ENCODE measurements around the gene PON1.

The PON1 gene

DNA sequence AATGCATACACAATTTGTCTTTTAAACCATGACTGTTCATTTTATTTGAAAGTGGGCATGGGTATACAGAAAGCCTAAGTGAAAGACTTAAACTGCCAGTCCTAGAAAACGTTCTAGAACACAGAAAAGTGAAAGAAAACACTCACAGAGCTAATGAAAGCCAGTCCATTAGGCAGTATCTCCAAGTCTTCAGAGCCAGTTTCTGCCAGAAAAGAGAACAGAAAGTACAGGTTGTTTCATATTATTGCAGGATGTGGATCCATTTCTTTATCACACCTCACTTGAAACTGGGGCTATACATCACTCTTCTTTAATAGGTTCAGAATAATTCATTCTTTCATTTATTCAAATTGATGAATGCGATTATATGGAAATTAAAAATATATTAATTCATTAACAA lies 7.7 kb downstream of the PON1 start:
- DNase-seq = no peak

DNA sequence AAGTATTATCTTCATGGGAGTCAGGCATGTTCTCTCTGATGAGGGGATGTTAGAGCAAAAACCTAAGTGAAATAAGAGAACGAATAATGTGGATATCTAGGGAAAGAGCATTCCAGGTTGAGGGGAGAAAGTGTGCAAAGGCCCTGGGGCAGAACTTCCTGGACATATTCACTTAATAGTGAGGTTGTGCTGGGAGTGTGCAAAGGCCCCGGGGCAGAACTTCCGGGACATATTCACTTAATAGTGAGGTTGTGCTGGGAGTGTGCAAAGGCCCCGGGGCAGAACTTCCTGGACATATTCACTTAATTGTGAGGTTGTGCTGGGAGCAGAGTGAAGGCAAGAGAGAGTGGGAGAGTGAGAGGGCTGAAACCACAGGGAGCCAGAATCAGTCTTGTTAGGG lies 11.8 kb downstream of the PON1 start:
- DNase-seq = no peak

DNA sequence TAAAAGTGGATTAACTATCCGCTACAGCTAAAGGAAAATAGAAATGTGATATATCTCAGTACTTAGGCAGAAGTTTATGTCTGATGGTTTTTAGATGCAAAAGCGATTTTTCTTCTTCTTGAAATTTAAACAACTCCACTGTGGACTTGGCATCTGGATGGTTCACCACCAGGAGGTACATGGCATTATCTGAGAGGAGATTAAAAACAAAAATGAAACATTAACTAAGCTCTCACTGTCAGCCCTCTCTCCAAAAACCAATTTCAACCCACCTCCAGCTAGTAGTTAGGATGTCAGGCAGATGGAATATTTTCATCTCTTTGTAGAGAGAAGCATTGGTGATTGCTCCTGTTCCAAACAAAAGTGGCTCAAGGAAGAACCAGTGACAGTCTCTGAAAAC lies 12.9 kb downstream of the PON1 start:
- DNase-seq = no peak

DNA sequence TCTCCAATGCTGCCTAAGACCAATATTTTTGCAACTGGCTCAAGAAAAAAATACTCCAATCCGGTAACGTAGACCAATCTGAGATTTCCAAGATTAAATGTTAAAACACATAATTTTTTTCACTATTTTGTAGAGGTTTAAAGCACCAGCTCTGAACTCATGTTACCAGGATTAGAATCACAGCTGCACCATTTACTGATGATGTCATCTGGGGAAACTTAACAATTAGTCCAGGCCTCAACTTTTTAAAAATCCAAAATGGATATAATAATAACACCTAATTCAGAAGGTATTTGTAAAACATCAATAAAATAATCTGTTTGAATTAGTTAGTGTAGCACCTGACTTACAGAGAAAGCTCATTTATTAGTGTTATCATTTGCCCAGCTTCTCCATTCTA lies 14.4 kb downstream of the PON1 start:
- DNase-seq = no peak

DNA sequence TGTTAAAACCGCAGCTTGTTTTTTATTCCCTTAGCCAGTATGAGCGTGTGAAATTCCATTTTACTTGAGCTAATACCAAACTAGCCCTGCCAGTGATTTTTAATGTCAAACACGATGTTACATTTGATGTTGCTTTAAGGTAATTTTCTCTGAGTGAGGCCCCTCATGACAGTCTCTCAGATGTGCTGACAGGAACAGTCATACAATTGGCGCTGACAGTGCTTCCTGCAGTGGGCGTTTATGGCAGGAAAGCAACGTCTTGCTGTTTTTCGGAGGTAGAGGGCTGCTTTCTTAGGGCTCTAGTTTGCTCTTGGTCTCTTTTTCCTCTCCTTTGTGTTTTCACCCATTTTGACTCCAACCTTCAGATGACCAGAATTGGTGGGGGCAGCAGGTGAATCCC lies 19.3 kb downstream of the PON1 start:
- no peak for DNase-seq

DNA sequence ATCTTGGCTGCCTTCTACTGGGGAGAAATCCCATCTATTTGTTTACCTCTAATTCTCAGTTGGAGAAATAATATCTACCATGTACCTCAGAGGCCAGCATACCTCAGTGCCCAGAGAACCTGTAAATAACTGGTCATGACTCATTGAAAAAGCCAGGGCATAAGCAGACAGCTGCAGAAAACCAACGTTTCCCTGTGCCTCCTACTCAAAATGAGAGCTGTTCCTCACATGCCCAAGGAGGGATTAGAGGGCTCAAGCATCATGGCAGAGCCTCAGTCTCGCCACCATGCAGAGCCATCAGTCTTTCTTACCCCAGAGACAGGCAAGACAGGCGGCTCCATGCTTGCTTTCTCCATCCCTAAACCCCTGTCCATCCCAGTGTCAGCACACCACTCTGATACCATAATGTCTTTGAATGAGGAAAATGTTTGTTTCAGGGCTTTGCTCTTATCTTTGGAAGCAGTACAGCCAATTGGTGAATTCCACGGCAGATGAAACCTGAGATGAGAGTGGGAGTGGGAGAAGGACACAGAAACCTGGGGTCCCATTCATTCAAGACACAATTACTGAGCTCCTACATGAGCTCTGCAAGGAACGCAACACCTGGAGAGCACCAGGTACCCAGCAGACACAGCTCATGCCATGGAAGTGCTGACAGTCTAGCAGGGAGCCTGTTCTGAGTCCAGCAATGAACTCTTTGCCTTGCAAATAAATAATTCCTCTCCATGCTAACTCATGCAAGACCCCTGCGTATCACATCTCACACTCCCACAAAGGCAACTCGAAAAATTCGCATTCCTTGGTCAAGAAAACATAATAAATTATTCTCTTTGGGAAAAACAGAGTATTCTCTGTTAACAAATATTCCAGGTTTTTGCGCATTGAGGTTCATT lies 21.1 kb downstream of the PON1 start:
- no peak for DNase-seq

DNA sequence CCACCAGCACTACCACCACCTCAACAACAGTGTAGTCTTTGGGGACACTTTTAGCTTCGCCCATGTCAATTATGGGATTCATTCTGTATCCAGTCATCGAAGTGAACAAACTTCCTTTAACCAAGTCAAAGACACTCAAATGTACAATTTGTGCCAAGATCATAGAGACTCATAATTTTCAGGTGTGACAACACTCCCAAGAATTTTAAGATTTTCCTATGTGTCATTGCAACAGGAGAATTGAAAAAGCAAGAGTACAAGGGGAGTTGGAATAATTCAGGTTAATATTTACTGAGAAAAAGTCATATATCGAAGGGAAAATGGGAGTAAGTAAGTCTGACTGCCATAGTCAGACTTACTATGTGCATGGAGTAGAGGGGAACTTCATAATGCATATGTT lies 26.2 kb downstream of the PON1 start:
- DNase-seq = no peak

DNA sequence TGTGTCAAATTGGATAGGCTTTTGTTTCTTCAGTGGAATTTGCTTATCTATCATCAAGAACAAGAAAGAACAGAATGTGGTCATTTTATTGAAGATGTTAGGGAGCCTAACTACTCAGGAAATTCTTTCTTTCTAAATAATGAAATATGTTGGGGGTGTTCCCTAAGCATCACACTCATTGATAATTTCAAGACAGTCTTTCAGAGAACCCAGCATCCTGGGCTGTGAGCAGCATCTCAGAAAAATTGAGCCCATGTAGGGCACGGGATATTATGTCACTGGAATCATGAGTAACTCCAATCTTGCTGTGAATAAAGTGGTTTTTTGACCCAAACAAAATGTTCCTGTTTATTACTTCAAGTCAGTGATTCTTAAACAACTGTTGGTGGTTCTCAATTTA lies 27.3 kb downstream of the PON1 start:
- DNase-seq = no peak

DNA sequence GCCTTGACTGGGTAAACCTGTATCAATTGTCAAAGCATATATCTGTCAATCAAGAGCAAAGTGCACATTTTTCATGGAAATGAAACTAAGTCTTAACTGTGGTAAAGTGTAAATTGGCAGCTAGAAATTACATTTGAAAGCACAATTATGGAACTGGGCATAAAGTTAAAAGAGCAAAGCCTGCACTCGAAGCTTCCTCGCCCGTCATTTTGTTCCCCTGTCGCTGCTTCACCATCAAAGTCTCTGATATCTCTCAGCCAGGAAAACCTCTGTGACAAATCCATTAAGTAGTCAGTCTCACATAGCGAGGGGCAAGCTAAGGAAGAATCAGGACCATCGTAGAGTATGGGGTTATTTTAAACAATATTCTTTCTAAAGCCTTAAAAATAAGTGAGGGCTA lies 27.9 kb downstream of the PON1 start:
- no peak for DNase-seq

DNA sequence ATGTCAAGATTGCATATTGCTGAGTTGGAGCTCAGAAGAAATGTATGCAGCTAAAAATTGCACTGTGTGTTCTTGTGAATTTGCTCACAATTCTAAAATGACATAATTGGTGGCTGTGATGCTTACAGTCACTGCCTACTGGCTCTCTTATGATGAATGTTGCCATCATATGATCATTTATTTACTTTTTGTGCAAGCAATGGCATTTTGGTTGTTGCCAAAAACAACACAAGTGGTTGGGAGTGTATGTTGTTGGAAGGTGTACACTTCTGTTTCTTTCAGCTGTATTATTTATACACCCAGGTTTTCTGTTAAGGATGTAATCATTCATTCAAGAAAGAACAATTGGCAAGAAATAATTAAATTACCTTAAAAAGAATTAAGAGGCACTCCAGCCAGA lies 28.9 kb downstream of the PON1 start:
- no peak for DNase-seq

DNA sequence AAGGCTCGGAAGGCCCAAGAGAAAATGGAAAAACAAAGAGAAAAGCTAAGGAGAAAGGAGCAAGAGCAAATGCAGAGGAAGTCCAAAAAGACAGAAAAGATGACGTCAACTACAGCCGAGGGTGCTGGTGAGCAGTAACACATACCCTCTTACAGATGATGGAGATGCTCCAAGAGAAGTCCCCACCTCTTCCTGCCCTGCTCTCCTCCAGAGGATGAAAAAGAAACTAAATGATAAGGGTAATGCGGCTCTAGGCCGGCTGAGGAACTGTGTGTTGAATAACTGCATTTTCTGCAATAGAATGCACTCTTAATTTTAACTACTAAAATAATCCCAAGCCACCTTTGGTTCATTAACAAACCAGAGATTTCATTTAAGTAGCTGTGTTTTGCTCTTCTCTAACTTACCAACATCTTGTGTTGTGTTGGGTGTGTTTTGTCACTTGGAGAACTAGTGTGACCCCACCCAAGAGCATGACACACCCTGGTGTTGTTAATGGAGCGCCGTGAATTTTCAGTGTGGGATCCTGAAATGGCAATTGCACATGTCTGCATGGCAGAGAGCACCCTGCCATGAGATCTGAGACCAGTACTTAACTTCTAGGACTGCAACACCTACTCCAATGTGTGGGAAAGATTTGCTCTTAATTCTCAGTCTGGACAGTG lies 34.0 kb downstream of the PON1 start:
- no peak for DNase-seq

DNA sequence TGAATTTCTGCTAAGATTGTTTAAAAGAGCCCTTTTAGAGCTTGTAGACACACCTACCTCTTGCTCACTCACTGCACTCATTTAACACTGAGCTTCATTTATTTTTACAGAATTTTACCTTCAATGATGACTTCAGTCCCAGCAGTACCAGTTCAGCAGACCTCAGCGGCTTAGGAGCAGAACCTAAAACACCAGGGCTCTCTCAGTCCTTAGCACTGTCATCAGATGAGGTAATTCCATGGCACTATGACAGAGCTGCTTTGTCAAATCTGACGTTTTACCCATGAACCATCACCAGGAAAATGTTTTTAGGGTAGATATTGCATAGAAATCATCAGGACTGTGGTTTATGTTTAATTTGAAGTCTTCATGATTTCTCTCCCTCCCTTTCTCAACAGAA lies 38.2 kb downstream of the PON1 start:
- DNase-seq = no peak

DNA sequence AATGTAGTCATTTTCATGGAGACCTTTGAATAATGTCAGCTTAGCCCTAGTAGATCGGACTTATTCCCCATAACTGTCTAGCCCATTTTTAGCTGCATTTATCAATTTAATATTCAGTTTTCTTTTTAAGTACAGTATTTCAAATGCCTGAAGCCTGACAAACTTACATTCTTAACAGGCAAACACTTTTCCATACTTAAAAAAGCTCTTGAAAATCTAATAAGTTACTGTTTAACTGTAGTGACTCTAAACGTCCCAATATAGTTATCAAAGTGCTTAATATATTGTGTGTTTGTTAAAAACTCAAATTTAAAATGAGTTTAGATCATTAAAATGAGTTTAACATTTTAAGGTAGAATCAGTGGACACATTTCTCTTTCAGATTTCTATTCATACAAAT lies 44.9 kb downstream of the PON1 start:
- no peak for DNase-seq

DNA sequence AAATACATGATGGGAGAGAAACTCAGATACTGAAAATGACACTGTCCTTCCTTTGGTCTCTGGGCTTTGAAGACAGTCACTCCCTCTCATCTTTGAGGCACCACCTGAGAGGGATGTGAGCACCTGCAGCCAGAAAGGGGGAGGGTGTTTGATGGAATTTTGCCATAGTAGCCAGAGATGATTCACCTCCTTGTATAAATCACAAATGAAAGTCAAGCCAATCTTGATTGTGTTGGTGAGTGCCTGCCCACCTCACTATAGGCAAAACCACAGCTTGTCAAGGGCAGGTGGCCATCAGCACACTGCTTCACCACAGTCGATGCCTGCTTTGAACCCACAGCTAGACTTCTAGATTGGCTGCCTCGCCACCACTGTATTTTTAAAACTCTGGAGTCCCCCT lies 48.2 kb downstream of the PON1 start:
- no peak for DNase-seq

DNA sequence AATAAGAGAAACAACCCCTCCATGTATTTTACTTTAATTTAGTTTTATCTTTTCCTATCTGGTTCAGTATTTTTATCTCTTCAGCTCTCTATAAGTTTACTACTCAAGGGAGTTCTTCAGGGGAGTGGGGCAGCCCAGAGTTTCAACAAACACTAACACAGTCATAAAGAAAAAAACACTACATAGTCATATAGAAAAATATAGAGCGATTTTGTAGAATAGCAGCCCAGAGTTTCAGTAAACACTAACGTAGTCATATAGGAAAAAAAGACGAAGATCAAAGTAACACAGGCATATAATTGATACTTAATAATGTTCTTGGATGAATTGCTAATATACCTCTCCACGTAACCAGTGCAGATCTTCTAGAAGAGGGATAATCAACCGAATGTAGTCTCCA lies 54.7 kb downstream of the PON1 start:
- no peak for DNase-seq

DNA sequence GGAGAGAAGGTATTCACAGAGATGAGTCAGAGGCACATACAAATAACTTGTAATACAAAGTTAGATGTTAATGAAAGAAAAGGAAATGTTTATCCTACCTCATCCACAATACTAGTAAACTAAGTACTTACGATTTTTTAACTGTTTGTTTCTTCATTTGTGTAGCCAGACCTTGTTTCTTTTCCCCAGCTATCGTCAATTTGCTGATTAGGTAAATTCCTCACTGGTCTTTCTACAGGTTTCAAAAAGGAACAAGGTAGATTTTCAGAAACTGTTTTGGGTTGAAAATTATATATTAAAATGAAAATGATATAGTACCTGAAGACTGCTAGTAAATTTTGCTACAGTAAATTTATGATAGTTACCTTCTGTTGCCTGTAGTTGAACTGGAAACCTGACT lies 56.6 kb downstream of the PON1 start:
- no peak for DNase-seq

DNA sequence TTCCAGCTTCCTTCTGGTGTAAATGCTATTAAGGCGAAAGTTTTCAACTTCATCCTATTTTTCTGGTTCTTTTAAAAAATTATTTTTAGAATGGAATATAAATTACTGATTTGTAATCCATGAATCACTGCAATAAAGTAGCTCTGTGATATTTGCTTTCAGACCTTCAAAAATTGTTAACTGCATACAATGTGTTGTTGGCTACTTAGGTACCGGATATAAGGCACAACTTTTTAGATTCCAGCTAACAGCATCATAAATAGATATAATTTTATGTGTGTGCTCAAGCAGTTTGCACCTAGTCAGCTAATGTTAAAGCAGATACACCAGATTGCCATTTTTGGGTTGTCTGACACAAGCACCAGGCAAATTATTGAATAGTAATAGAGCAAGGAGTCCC lies 58.7 kb downstream of the PON1 start:
- DNase-seq = no peak

DNA sequence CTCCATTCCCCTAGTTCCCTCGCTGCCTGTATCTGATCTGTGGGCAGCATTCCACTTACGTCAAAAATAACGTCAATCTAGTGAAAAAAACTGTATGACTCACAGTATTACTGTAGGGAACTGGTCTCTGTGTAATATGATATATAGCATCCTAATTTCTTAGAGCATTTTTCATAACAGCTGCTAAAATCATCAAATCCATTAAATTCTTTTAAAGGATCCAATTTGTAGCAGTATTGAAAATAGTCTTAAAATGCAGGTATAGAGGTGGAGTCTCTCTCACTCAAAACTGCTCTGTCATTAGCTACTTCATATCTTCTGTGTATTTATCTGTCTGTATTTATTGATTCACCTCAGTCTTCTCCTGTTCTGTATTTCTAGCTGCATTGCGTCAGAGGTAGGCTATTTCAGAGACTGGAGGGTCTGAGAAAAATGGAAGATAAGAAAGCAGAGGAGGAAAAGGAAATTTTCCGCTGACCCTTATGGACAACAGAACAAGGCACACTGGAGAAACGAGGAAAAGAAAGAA lies 59.9 kb downstream of the PON1 start:
- no peak for DNase-seq

DNA sequence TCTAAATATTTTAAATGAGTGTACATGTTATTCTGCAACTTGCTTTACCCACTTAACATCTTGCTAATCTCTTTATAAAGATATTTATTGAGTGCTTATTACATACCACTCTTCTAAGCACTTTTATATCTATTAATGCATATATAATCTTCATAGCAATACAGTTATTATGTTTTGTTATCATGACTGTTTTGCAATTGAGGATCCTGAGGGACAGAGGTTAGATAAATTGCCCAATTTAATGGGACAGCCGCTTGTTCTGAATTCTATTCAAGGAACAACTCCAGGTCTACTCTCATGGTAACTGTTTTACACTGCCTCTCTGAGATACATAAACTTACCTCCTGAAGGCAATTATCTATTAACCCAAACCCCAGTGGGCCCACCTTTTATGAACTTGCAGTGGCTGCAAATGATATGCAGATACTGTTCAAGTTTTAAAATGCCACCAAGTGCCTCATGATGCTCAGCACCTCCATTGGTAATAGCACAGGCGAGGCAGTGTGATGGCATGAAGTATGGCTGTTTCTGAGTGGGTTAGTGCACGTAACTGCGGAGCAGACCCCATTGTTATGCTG lies 60.5 kb downstream of the PON1 start:
- DNase-seq = no peak

DNA sequence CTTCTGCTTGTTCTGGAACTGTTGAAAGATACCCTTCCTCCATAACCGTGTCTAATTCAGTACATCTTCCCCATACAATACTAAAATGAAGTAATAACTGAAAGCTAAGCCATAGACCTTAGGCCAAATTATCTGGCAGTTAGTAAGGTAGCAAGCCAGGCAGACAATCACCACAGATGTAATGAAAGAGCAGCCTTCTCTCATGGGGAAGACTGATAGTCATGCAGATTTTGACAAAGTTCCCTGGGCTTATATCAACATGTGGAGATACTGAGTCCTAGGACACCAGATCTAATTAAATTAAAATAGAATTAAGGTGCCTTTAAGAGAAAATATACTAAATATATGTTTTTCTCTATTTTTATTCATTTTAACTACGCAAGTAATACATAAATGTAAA lies 61.5 kb downstream of the PON1 start:
- no peak for DNase-seq

DNA sequence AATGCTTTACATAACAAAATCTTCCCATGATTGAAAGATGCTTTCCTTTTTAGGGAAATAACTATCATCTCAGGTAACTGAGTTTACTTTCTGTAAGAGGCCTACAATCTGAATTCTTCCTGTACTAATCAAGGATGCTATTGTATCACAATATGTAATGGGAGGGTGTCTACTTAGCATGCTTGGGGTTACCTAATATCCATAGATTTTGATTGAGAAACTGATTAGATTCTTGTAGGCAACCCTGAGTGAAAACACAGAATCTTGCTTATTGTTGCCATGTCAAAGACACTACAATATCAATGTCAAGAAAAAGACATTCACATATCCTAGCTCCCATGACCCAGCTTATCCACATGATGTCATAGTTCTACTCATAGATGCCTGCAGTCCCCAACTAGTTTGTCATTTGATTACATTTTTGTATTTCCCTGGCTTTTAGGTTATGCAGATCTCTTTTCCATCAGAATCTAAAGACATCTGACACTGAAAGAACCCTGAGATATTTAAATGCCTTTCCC lies 62.4 kb downstream of the PON1 start:
- no peak for DNase-seq

DNA sequence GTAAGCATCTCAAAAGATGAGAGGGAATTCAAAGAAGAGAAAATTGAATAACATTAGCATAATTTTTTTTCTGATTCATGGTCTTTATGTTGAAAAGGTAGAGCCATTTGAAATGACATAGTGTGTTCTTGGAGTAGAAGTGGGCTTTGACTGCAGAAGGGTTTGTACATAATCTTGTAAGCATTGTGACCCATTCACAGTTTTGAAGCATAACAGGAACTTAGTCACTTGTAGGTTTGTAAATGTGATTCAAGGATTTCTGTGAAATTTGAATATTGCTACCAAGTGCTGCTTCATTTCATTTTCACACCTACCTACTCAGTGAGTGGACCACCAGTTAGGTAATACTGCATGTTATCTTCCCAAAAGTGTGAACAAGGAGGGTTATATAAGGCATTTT lies 68.6 kb downstream of the PON1 start:
- no peak for DNase-seq

DNA sequence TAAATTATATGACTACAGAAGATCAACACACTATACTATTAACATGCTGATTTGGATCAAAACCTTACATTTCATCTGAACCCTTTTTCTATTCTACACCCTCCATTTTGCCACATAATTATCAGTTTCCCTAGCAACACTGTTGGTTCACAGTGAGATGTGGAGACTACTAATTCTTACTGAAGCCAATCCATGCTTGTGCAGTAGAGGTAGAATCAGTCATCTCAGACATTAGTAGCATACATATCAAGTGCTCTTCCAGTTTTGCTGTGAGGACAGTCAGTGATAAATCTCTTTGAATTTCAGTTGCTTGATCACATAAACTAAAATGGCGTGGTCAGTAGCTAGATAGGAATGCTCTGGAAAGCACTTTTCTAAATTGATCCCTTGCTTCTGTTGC lies 70.3 kb downstream of the PON1 start:
- no peak for DNase-seq

DNA sequence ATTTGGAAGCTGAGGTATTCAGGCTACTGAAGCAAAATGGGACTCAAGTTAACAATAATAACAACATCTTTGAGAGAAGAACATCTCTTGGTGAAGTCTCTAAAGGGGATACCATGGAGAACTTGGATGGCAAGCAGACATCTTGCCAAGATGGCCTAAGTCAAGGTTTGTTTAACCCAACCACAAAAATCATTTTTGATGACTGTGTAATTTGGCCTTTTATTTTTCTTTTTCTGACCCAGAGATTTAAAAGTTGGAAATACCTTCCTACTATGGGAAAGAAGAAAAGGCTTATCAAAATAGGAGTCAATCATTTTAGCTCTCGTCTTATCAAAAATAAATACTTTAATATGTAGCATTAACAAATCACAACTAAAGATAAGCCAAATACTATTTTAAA lies 72.4 kb downstream of the PON1 start:
- no peak for DNase-seq
